ENCODE measurements around the gene NDE1.
A peak's percentile ranks its signal among the peaks of the same experiment; 100 is the strongest.

Gene NDE1

GRCh38 chr16:15621889-15622288 lies 28.2 kb upstream of the NDE1 start:
- no peak overlapping the region for H3K4me2 ChIP-seq (ENCODE audit: low read depth, low read length, poor library complexity, severe bottlenecking)
- no peaks in the 10 kb centered on the region for H3K27me3 ChIP-seq (ENCODE audit: low read length)
- H3K9me2 ChIP-seq (replicated peaks; ENCODE audit: insufficient read depth, low read length) = no peaks in the 10 kb centered on the region
- H2AFZ ChIP-seq (ENCODE audit: low read depth, low read length, severe bottlenecking) = no peak overlapping the region
- no peak overlapping the region for H3K27ac ChIP-seq (ENCODE audit: low read depth, low read length)
- no peak overlapping the region for H3K4me3 ChIP-seq (ENCODE audit: insufficient read depth, low read length, poor library complexity, severe bottlenecking)
- H4K20me1 ChIP-seq (ENCODE audit: low read depth, low read length) = no peaks in the 10 kb centered on the region
- no peaks in the 10 kb centered on the region for H3F3A ChIP-seq (ENCODE audit: insufficient read depth)
- H3K9me3 ChIP-seq (ENCODE audit: insufficient read depth, low read length) = no peaks in the 10 kb centered on the region
- no peak overlapping the region for H3K9ac ChIP-seq (ENCODE audit: low read length)
- TF ChIP-seq CTCF (IDR thresholded peaks at IDR 0.05; ENCODE audit: insufficient read depth, low read length, poor library complexity, severe bottlenecking) = no peak
- TF ChIP-seq EZH2phosphoT487 (conservative IDR thresholded peaks at IDR 0.05; ENCODE audit: low read length) = no peak
- peaks cover 43% of the 10 kb centered on the region for H3K36me3 ChIP-seq (ENCODE audit: low read length)
- no peaks in the 10 kb centered on the region for H3K79me2 ChIP-seq (ENCODE audit: insufficient read depth, low read length)

GRCh38 chr16:15631730-15632409 lies 18.2 kb upstream of the NDE1 start:
- Histone ChIP-seq H4K20me1 (ENCODE audit: low read depth, low read length) (no peaks in the 10 kb centered on the region), H3K9ac (ENCODE audit: low read length) (no peak overlapping the region), H3K9me3 (ENCODE audit: insufficient read depth, low read length) (no peaks in the 10 kb centered on the region), H3K4me3 (ENCODE audit: insufficient read depth, low read length, poor library complexity, severe bottlenecking) (no peak overlapping the region), H3K36me3 (ENCODE audit: low read length) (peaks cover 48% of the 10 kb centered on the region), H3K4me2 (ENCODE audit: low read depth, low read length, poor library complexity, severe bottlenecking) (no peak overlapping the region), H3K79me2 (ENCODE audit: insufficient read depth, low read length) (peaks cover 12% of the 10 kb centered on the region; the same call in 1 of the 2 replicates), H3K27ac (ENCODE audit: low read depth, low read length) (peak overlapping the region; percentile 16; the same call in 1 of the 2 replicates), H3K27me3 (ENCODE audit: low read length) (no peaks in the 10 kb centered on the region), H3K9me2 (replicated peaks; ENCODE audit: insufficient read depth, low read length) (no peaks in the 10 kb centered on the region), H3F3A (ENCODE audit: insufficient read depth) (peaks cover 2% of the 10 kb centered on the region; the same call in 1 of the 2 replicates), H2AFZ (ENCODE audit: low read depth, low read length, severe bottlenecking) (no peak overlapping the region)
- no peak for TF ChIP-seq CTCF (IDR thresholded peaks at IDR 0.05; ENCODE audit: insufficient read depth, low read length, poor library complexity, severe bottlenecking)
- no peak for TF ChIP-seq EZH2phosphoT487 (conservative IDR thresholded peaks at IDR 0.05; ENCODE audit: low read length)

- H3K36me3 ChIP-seq (ENCODE audit: low read length) = peaks cover 43% of the 10 kb centered on the region
- H3K4me3 ChIP-seq (ENCODE audit: insufficient read depth, low read length, poor library complexity, severe bottlenecking) = no peak overlapping the region
- peaks cover 24% of the 10 kb centered on the region for H3K79me2 ChIP-seq (ENCODE audit: insufficient read depth, low read length)
- no peaks in the 10 kb centered on the region for H3K27me3 ChIP-seq (ENCODE audit: low read length)
- peaks cover 28% of the 10 kb centered on the region for H3F3A ChIP-seq (ENCODE audit: insufficient read depth)
- H3K9me3 ChIP-seq (ENCODE audit: insufficient read depth, low read length) = no peaks in the 10 kb centered on the region
- no peak overlapping the region for H2AFZ ChIP-seq (ENCODE audit: low read depth, low read length, severe bottlenecking)
- H3K27ac ChIP-seq (ENCODE audit: low read depth, low read length) = peak overlapping the region; percentile 95
- H3K9ac ChIP-seq (ENCODE audit: low read length) = no peak overlapping the region
- no peak for TF ChIP-seq CTCF (IDR thresholded peaks at IDR 0.05; ENCODE audit: insufficient read depth, low read length, poor library complexity, severe bottlenecking)
- TF ChIP-seq EZH2phosphoT487 (conservative IDR thresholded peaks at IDR 0.05; ENCODE audit: low read length) = no peak
- H3K4me2 ChIP-seq (ENCODE audit: low read depth, low read length, poor library complexity, severe bottlenecking) = peak overlapping the region; percentile 47
- H3K9me2 ChIP-seq (replicated peaks; ENCODE audit: insufficient read depth, low read length) = no peaks in the 10 kb centered on the region
- no peaks in the 10 kb centered on the region for H4K20me1 ChIP-seq (ENCODE audit: low read depth, low read length)
Measured at GRCh38 chr16:15635926-15636325, 14.1 kb upstream of the NDE1 start.
